GM12875 (cell line): ENCODE results near the gene CNTN4.

Experiments
- H3K4me3 ChIP-seq: one replicate; pipeline ENCODE4 v1.5.1; 2011; ENCODE audit warnings: low read depth, low read length, control low read depth
- CTCF ChIP-seq: IDR thresholded peaks from 2 replicates; pipeline ENCODE4 v1.5.1; 2011; ENCODE audit warnings: low read depth, mild to moderate bottlenecking, control low read depth, inconsistent platforms, low read length, moderate library complexity, borderline replicate concordance; ENCODE audit not compliant: insufficient read depth

The CNTN4 gene

GRCh38 chr3:2652386-2652785, 553.7 kb downstream of the CNTN4 start:
- no peak for TF ChIP-seq CTCF

GRCh38 chr3:2653706-2654105, 555.0 kb downstream of the CNTN4 start:
- TF ChIP-seq CTCF = no peak
- H3K4me3 ChIP-seq = no peak overlapping the region

More at GRCh38 chr3:2652386-2652785, 553.7 kb downstream of the CNTN4 start:
- no peak overlapping the region for H3K4me3 ChIP-seq

- no peak for TF ChIP-seq CTCF
- no peak overlapping the region for H3K4me3 ChIP-seq
Observed at GRCh38 chr3:2655229-2655701, 556.6 kb downstream of the CNTN4 start.

GRCh38 chr3:2656806-2657777, 558.4 kb downstream of the CNTN4 start:
- TF ChIP-seq CTCF = no peak
- H3K4me3 ChIP-seq = no peak overlapping the region

GRCh38 chr3:2657971-2658370, 559.3 kb downstream of the CNTN4 start:
- no peak overlapping the region for H3K4me3 ChIP-seq
- no peak for TF ChIP-seq CTCF

GRCh38 chr3:2659896-2660295, 561.2 kb downstream of the CNTN4 start:
- H3K4me3 ChIP-seq = no peak overlapping the region
- TF ChIP-seq CTCF = no peak

- H3K4me3 ChIP-seq = no peak overlapping the region
- no peak for TF ChIP-seq CTCF
Observed at GRCh38 chr3:2661078-2661477, 562.4 kb downstream of the CNTN4 start.
